ENCODE data around the gene UNC5B.
A peak's percentile ranks its signal among the peaks of the same experiment; 100 is the strongest.
"Not testable (repeated sequence)": the region's sequence is repeated elsewhere in the genome, so short reads cannot be mapped to it uniquely, and the experiment has no call there.

UNC5B gene

GRCh38 chr10:71268758-71269157, 56.4 kb downstream of the UNC5B start:
- DNase-seq (ENCODE audit: low read depth), result no peak
- no peak overlapping the region for H3K4me3 ChIP-seq (ENCODE audit: low read depth, low read length)
- TF ChIP-seq CTCF (IDR thresholded peaks at IDR 0.05; ENCODE audit: low read depth, low read length, missing control alignments), result no peak
- in situ Hi-C loops (cut with HindIII; ENCODE audit: low sequenced_read_pairs), result no loop called here

GRCh38 chr10:71269301-71270288, 57.2 kb downstream of the UNC5B start:
- no peak overlapping the region for H3K4me3 ChIP-seq (ENCODE audit: low read depth, low read length)
- no peak for DNase-seq (ENCODE audit: low read depth)
- TF ChIP-seq CTCF (IDR thresholded peaks at IDR 0.05; ENCODE audit: low read depth, low read length, missing control alignments), result no peak
- in situ Hi-C loops (cut with HindIII; ENCODE audit: low sequenced_read_pairs), result no loop called here

GRCh38 chr10:71270301-71271220, 58.2 kb downstream of the UNC5B start:
- DNase-seq (ENCODE audit: low read depth), result peak; percentile 50
- in situ Hi-C loops (cut with HindIII; ENCODE audit: low sequenced_read_pairs), result no loop called here
- no peak overlapping the region for H3K4me3 ChIP-seq (ENCODE audit: low read depth, low read length)
- peak; percentile 79 for TF ChIP-seq CTCF (IDR thresholded peaks at IDR 0.05; ENCODE audit: low read depth, low read length, missing control alignments)

- DNase-seq (ENCODE audit: low read depth), result no peak
- in situ Hi-C loops (cut with HindIII; ENCODE audit: low sequenced_read_pairs), result no loop called here
Observed at GRCh38 chr10:71271662-71272055, 59.3 kb downstream of the UNC5B start.

DNA sequence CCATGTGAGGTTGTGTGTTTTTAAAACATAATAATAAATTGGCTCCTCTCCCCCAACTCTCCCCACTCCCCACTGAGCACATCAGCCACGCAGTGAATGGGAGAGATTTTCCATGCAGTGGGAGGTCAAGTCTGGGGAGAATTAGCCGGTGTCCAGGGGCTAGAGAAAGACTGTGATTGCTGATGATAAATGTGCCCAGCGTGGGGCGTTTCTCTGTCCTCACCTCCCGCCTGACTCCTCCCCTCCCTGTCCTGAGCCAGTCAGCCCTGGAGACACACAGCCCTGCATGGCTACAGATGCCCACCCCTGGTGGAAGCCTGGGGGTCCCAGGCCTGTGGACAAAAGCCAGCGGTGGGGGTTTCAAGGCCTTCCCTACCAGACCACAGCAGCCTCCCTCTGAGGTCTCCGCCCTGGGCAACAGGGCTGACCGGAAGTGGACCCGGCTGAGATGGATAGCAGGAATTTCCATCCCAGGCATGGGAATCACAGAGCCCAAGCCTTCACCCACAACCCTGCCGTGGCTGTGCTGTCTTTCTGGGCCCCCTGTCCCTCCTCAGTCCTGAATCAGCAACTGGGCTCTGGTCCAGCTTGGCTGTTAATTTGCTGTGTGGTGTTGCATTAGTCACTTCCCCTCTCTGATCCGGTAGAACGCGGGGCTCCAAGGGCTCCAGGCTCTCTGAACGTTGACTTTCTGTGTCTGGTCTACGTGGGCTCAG, 59.8 kb downstream of the UNC5B start:
- no peak for TF ChIP-seq CTCF (IDR thresholded peaks at IDR 0.05; ENCODE audit: low read depth, low read length, missing control alignments)
- DNase-seq (ENCODE audit: low read depth), result no peak
- in situ Hi-C loops (cut with HindIII; ENCODE audit: low sequenced_read_pairs), result no loop called here
- H3K4me3 ChIP-seq (ENCODE audit: low read depth, low read length), result no peak overlapping the region

More at GRCh38 chr10:71271662-71272055, 59.3 kb downstream of the UNC5B start:
- H3K4me3 ChIP-seq (ENCODE audit: low read depth, low read length), result no peak overlapping the region
- no peak for TF ChIP-seq CTCF (IDR thresholded peaks at IDR 0.05; ENCODE audit: low read depth, low read length, missing control alignments)

- H3K4me3 ChIP-seq (ENCODE audit: low read depth, low read length); DNase-seq (ENCODE audit: low read depth); in situ Hi-C loops (cut with HindIII; ENCODE audit: low sequenced_read_pairs): not testable (repeated sequence)
Observed at GRCh38 chr10:71272974-71273373, 60.6 kb downstream of the UNC5B start.
